ENCODE data around the gene TMEM117.

Gene TMEM117

GRCh38 chr12:44317651-44318126, 481.8 kb downstream of the TMEM117 start:
- H3K23ac ChIP-seq (ENCODE audit: low read depth, low read length, poor library complexity), result no peak overlapping the region
- H2BK12ac ChIP-seq (ENCODE audit: low read length), result no peak overlapping the region
- no peak overlapping the region for H3K9ac ChIP-seq (ENCODE audit: low read depth, low read length, poor library complexity)
- no peak overlapping the region for H2AFZ ChIP-seq (ENCODE audit: low read length)
- H4K8ac ChIP-seq (ENCODE audit: low read depth, low read length), result no peak overlapping the region
- H3K4me1 ChIP-seq (ENCODE audit: control insufficient read depth in 2 of 2, insufficient read depth in 1 of 2, low read depth in 1 of 2, low read length in 2 of 2), result peaks cover 0 to 2% of the 10 kb centered on the region in 2 donors
- no peaks in the 10 kb centered on the region for H3K36me3 ChIP-seq (replicated peaks in 1 of 2; ENCODE audit: control insufficient read depth in 2 of 2, insufficient read depth in 2 of 2, low read length in 2 of 2)
- no peak overlapping the region for H3K4ac ChIP-seq (ENCODE audit: low read length)
- H2AK5ac ChIP-seq (ENCODE audit: low read depth, low read length), result peak overlapping the region; percentile 20
- peak overlapping the region; percentile 95 for H3K18ac ChIP-seq (ENCODE audit: low read length)
- no peaks in the 10 kb centered on the region for H3K27me3 ChIP-seq (ENCODE audit: control insufficient read depth in 3 of 3, insufficient read depth in 3 of 3, low read depth in 1 of 3, low read length in 3 of 3)
- peak; percentile 9 for DNase-seq (ENCODE audit: low spot score)
- no peak overlapping the region for H3K27ac ChIP-seq (replicated peaks; ENCODE audit: low read length)
- no peak overlapping the region for H3K4me3 ChIP-seq (ENCODE audit: low read length in 2 of 2)
- H2BK15ac ChIP-seq (ENCODE audit: low read length), result no peak overlapping the region
- no peaks in the 10 kb centered on the region for H3K9me3 ChIP-seq (replicated peaks in 1 of 2; ENCODE audit: control insufficient read depth in 2 of 2, insufficient read depth in 1 of 2, low read depth in 1 of 2, low read length in 2 of 2)
- WGBS, 2 donors (ENCODE audit: extremely low coverage in 2 of 2, insufficient read length in 2 of 2, insufficient replicate concordance in 1 of 2), result no CpG with 5 or more reads among the region's 7 CpGs
- H2BK5ac ChIP-seq (ENCODE audit: low read length), result no peak overlapping the region
- H2BK120ac ChIP-seq (ENCODE audit: low read depth, low read length), result no peak overlapping the region
- H3K79me1 ChIP-seq (ENCODE audit: low read depth, low read length), result no peaks in the 10 kb centered on the region
- no peak overlapping the region for H3K14ac ChIP-seq (ENCODE audit: low read length)
- H3K4me2 ChIP-seq (ENCODE audit: insufficient read depth, low read length, poor library complexity, severe bottlenecking), result no peak overlapping the region
- H4K91ac ChIP-seq (ENCODE audit: low read depth, low read length, poor library complexity), result no peak overlapping the region

DNA sequence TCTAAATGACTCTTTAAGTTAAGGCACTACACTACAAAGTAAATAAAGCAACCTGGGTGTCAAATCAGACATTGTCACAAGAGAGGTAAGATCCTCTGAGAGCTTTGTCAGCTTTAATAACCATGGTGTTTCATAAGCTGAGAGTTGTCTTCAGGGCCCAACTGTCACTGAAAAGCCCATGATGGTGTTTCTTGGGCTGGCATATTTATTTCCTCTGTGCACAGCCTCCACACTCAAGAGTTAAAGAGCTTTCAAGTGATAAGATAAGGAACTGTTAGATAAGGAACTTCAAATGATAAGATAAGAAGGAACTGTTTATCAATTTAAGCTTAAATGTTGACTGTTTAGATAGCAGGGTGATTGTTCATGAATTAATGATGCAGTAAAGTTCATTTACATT, 495.4 kb downstream of the TMEM117 start:
- Histone ChIP-seq H3K23ac (ENCODE audit: low read depth, low read length, poor library complexity) (no peak overlapping the region), H3K4ac (ENCODE audit: low read length) (no peak overlapping the region), H3K9me3 (replicated peaks in 1 of 2; ENCODE audit: control insufficient read depth in 2 of 2, insufficient read depth in 1 of 2, low read depth in 1 of 2, low read length in 2 of 2) (no peaks in the 10 kb centered on the region), H2BK15ac (ENCODE audit: low read length) (no peak overlapping the region), H3K36me3 (replicated peaks in 1 of 2; ENCODE audit: control insufficient read depth in 2 of 2, insufficient read depth in 2 of 2, low read length in 2 of 2) (no peaks in the 10 kb centered on the region), H2AK5ac (ENCODE audit: low read depth, low read length) (no peak overlapping the region), H3K9ac (ENCODE audit: low read depth, low read length, poor library complexity) (no peak overlapping the region), H3K4me2 (ENCODE audit: insufficient read depth, low read length, poor library complexity, severe bottlenecking) (no peak overlapping the region), H3K79me1 (ENCODE audit: low read depth, low read length) (no peaks in the 10 kb centered on the region), H3K14ac (ENCODE audit: low read length) (no peak overlapping the region), H4K8ac (ENCODE audit: low read depth, low read length) (no peak overlapping the region), H2AFZ (ENCODE audit: low read length) (no peak overlapping the region), H3K4me3 (ENCODE audit: low read length in 2 of 2) (no peak overlapping the region), H4K91ac (ENCODE audit: low read depth, low read length, poor library complexity) (no peak overlapping the region), H2BK12ac (ENCODE audit: low read length) (no peak overlapping the region), H2BK120ac (ENCODE audit: low read depth, low read length) (no peak overlapping the region), H3K4me1 (ENCODE audit: control insufficient read depth in 2 of 2, insufficient read depth in 1 of 2, low read depth in 1 of 2, low read length in 2 of 2) (no peaks in the 10 kb centered on the region), H3K18ac (ENCODE audit: low read length) (no peak overlapping the region), H2BK5ac (ENCODE audit: low read length) (no peak overlapping the region), H3K27ac (replicated peaks; ENCODE audit: low read length) (no peak overlapping the region), H3K27me3 (ENCODE audit: control insufficient read depth in 3 of 3, insufficient read depth in 3 of 3, low read depth in 1 of 3, low read length in 3 of 3) (no peaks in the 10 kb centered on the region)
- DNase-seq (ENCODE audit: low spot score), result no peak

DNA sequence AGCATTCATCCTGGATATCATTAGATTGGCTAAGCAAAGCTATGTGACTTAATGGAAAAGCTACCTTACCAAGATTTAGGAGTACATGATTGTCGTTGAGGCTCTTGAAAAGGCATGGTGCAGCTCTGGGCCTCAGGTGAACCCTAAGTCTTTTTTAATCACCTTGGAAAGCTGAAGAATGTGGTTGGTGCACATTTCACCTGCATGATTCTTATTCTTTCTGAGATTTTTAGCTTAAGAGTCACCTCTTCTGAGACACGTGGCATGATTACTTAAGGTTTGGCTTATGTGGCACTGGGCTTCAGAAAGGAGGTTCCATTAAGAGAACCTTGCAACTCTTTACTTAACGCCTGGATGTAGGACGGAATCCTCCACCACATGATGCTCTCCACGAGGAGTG, 498.5 kb downstream of the TMEM117 start:
- H2BK12ac ChIP-seq (ENCODE audit: low read length), result no peak overlapping the region
- H3K4me3 ChIP-seq (ENCODE audit: low read length in 2 of 2), result no peak overlapping the region
- DNase-seq (ENCODE audit: low spot score), result no peak
- H3K79me1 ChIP-seq (ENCODE audit: low read depth, low read length), result no peaks in the 10 kb centered on the region
- H3K27me3 ChIP-seq (ENCODE audit: control insufficient read depth in 3 of 3, insufficient read depth in 3 of 3, low read depth in 1 of 3, low read length in 3 of 3), result no peaks in the 10 kb centered on the region
- no peak overlapping the region for H3K27ac ChIP-seq (replicated peaks; ENCODE audit: low read length)
- H3K4me1 ChIP-seq (ENCODE audit: control insufficient read depth in 2 of 2, insufficient read depth in 1 of 2, low read depth in 1 of 2, low read length in 2 of 2), result no peaks in the 10 kb centered on the region
- no peak overlapping the region for H3K18ac ChIP-seq (ENCODE audit: low read length)
- no peak overlapping the region for H3K4me2 ChIP-seq (ENCODE audit: insufficient read depth, low read length, poor library complexity, severe bottlenecking)
- no peak overlapping the region for H3K14ac ChIP-seq (ENCODE audit: low read length)
- no peak overlapping the region for H2BK5ac ChIP-seq (ENCODE audit: low read length)
- no peak overlapping the region for H2AFZ ChIP-seq (ENCODE audit: low read length)
- H3K9ac ChIP-seq (ENCODE audit: low read depth, low read length, poor library complexity), result no peak overlapping the region
- no peak overlapping the region for H2AK5ac ChIP-seq (ENCODE audit: low read depth, low read length)
- no peak overlapping the region for H3K23ac ChIP-seq (ENCODE audit: low read depth, low read length, poor library complexity)
- no peak overlapping the region for H4K8ac ChIP-seq (ENCODE audit: low read depth, low read length)
- H2BK120ac ChIP-seq (ENCODE audit: low read depth, low read length), result no peak overlapping the region
- H3K4ac ChIP-seq (ENCODE audit: low read length), result no peak overlapping the region
- H2BK15ac ChIP-seq (ENCODE audit: low read length), result no peak overlapping the region
- no peaks in the 10 kb centered on the region for H3K36me3 ChIP-seq (replicated peaks in 1 of 2; ENCODE audit: control insufficient read depth in 2 of 2, insufficient read depth in 2 of 2, low read length in 2 of 2)
- no peak overlapping the region for H4K91ac ChIP-seq (ENCODE audit: low read depth, low read length, poor library complexity)
- H3K9me3 ChIP-seq (replicated peaks in 1 of 2; ENCODE audit: control insufficient read depth in 2 of 2, insufficient read depth in 1 of 2, low read depth in 1 of 2, low read length in 2 of 2), result no peaks in the 10 kb centered on the region
- no CpG with 5 or more reads among the region's 5 CpGs for WGBS, 2 donors (ENCODE audit: extremely low coverage in 2 of 2, insufficient read length in 2 of 2, insufficient replicate concordance in 1 of 2)

DNA sequence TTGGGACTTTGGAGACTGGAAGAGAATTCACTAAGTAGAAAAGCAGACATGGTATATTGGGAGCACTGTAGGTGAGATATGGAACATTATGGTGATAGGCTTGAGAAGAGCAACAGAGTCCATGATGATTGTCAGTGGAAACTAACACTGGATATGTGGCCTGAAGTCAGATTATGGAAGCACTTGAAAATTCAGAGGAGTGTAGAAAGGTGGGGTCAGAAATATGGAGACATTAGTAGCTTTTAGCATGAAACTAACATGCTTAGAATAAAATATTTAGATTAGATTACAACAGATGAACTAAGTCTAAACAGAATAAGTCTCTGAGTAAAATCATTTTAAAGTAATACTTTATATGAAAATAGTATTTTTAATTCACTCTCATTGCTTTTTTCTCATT, 499.1 kb downstream of the TMEM117 start:
- no peak overlapping the region for H3K4me2 ChIP-seq (ENCODE audit: insufficient read depth, low read length, poor library complexity, severe bottlenecking)
- H3K18ac ChIP-seq (ENCODE audit: low read length), result no peak overlapping the region
- no peak overlapping the region for H3K4me3 ChIP-seq (ENCODE audit: low read length in 2 of 2)
- no peak overlapping the region for H3K4ac ChIP-seq (ENCODE audit: low read length)
- H2AFZ ChIP-seq (ENCODE audit: low read length), result no peak overlapping the region
- no peaks in the 10 kb centered on the region for H3K27me3 ChIP-seq (ENCODE audit: control insufficient read depth in 3 of 3, insufficient read depth in 3 of 3, low read depth in 1 of 3, low read length in 3 of 3)
- H3K9ac ChIP-seq (ENCODE audit: low read depth, low read length, poor library complexity), result no peak overlapping the region
- no peak overlapping the region for H2BK15ac ChIP-seq (ENCODE audit: low read length)
- H2BK5ac ChIP-seq (ENCODE audit: low read length), result no peak overlapping the region
- no peak overlapping the region for H3K14ac ChIP-seq (ENCODE audit: low read length)
- H2AK5ac ChIP-seq (ENCODE audit: low read depth, low read length), result no peak overlapping the region
- no peak overlapping the region for H4K91ac ChIP-seq (ENCODE audit: low read depth, low read length, poor library complexity)
- H3K4me1 ChIP-seq (ENCODE audit: control insufficient read depth in 2 of 2, insufficient read depth in 1 of 2, low read depth in 1 of 2, low read length in 2 of 2), result no peaks in the 10 kb centered on the region
- no peak overlapping the region for H3K23ac ChIP-seq (ENCODE audit: low read depth, low read length, poor library complexity)
- H3K79me1 ChIP-seq (ENCODE audit: low read depth, low read length), result no peaks in the 10 kb centered on the region
- no peak overlapping the region for H2BK12ac ChIP-seq (ENCODE audit: low read length)
- H3K36me3 ChIP-seq (replicated peaks in 1 of 2; ENCODE audit: control insufficient read depth in 2 of 2, insufficient read depth in 2 of 2, low read length in 2 of 2), result no peaks in the 10 kb centered on the region
- no peaks in the 10 kb centered on the region for H3K9me3 ChIP-seq (replicated peaks in 1 of 2; ENCODE audit: control insufficient read depth in 2 of 2, insufficient read depth in 1 of 2, low read depth in 1 of 2, low read length in 2 of 2)
- no peak overlapping the region for H4K8ac ChIP-seq (ENCODE audit: low read depth, low read length)
- no peak overlapping the region for H3K27ac ChIP-seq (replicated peaks; ENCODE audit: low read length)
- no peak overlapping the region for H2BK120ac ChIP-seq (ENCODE audit: low read depth, low read length)
- DNase-seq (ENCODE audit: low spot score), result no peak
